ENCODE data around the gene STXBP1.

The STXBP1 gene

GRCh38 chr9:127739614-127740330 is 127.7 kb downstream of the STXBP1 start:
- no peak for FAIRE-seq

DNA sequence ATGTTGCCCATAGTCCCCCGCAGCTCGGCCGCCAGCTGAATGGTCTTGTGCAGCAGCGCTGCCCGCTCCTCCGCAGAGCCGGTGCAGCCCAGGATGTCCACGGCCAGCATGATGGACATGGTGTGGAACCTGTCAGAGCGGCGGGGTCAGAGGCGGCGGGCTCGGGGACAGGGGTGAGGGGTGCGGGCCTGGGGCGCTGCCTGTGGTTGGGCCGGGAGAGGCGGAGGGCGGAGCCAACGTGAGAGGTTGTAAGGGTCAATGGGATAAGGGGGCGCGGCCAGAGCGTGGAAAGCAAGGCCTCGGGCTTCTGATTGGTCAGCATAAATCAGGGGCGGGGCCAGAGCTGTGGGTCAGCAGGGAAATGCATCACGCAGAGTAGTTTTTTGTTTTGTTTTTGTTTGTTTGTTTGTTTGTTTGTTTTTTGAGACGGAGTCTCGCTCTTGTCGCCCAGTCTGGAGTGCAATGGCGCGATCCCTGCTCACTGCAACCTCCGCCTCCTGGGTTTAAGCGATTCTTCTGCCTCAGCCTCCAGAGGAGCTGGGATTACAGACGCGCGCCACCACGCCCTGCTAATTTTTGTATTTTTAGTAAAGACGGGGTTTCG is 129.9 kb downstream of the STXBP1 start:
- no peak for FAIRE-seq
